ENCODE data around the gene AVP. TPM values are rescaled to one million over a fixed set of nuclear protein-coding genes. Genes with fewer than 3 reads are reported as not detected.

The AVP gene
- total and polyA plus RNA-seq, 4 donors, result 2.5 TPM; not detected in 3

DNA sequence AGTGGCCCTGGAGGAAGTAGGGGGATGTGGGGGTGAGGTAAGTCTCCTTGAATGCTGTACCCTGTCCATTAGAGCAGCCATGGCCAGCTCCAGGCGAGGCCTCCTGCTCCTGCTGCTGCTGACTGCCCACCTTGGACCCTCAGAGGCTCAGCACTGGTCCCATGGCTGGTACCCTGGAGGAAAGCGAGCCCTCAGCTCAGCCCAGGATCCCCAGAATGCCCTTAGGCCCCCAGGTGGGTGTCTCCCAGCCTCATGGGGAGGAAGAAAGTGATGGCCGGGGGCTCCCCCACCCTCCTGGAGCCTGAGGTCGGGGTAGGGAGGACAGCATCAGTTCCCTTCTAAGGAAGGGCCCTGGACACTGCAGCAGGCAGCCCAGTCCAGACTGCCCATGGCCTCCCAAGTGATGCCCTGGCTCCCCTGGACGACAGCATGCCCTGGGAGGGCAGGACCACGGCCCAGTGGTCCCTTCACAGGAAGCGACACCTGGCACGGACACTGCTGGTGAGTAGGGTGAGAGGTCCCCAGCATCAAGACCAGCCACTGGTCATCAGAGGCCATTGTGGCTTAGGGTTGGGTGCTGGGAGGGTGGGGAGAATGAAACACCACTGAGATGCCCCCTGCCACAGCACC lies 40.1 kb downstream of the AVP start:
- Histone ChIP-seq H3K4me3 (ENCODE audit: low read depth in 1 of 3, low read length in 3 of 3) (no peak overlapping the region), H3K27ac (ENCODE audit: low read depth in 1 of 2, low read length in 2 of 2) (no peak overlapping the region), H3K36me3 (ENCODE audit: control insufficient read depth in 4 of 4, insufficient read depth in 3 of 4, low read depth in 1 of 4, low read length in 3 of 4) (peaks cover 5 to 23% (median 15%) of the 10 kb centered on the region in 4 donors), H3K9me3 (ENCODE audit: control insufficient read depth in 4 of 4, low read length in 3 of 4) (no peaks in the 10 kb centered on the region), H3K4me1 (ENCODE audit: control insufficient read depth in 4 of 4, insufficient read depth in 4 of 4, low read length in 3 of 4) (peaks cover 5 to 37% (median 24%) of the 10 kb centered on the region in 4 donors), H3K27me3 (ENCODE audit: control insufficient read depth in 4 of 4, insufficient read depth in 4 of 4, low read length in 3 of 4) (no peaks in the 10 kb centered on the region), H3K9ac (ENCODE audit: low read depth in 1 of 2, low read length in 2 of 2) (no peak overlapping the region)
- TF ChIP-seq JUND (IDR thresholded peaks at IDR 0.05), result no peak
- TF ChIP-seq GABPA (IDR thresholded peaks at IDR 0.05 in 1 of 2, conservative IDR thresholded peaks at IDR 0.05 in 1 of 2), result no peak
- TF ChIP-seq HNF4G (IDR thresholded peaks at IDR 0.05), result no peak
- no peak for TF ChIP-seq TAF1 (conservative IDR thresholded peaks at IDR 0.05)
- TF ChIP-seq, protein P1, sequence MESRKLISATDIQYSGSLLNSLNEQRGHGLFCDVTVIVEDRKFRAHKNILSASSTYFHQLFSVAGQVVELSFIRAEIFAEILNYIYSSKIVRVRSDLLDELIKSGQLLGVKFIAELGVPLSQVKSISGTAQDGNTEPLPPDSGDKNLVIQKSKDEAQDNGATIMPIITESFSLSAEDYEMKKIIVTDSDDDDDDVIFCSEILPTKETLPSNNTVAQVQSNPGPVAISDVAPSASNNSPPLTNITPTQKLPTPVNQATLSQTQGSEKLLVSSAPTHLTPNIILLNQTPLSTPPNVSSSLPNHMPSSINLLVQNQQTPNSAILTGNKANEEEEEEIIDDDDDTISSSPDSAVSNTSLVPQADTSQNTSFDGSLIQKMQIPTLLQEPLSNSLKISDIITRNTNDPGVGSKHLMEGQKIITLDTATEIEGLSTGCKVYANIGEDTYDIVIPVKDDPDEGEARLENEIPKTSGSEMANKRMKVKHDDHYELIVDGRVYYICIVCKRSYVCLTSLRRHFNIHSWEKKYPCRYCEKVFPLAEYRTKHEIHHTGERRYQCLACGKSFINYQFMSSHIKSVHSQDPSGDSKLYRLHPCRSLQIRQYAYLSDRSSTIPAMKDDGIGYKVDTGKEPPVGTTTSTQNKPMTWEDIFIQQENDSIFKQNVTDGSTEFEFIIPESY (IDR thresholded peaks at IDR 0.05), result no peak
- TF ChIP-seq, protein P2, sequence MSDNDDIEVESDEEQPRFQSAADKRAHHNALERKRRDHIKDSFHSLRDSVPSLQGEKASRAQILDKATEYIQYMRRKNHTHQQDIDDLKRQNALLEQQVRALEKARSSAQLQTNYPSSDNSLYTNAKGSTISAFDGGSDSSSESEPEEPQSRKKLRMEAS (IDR thresholded peaks at IDR 0.05), result no peak
- TF ChIP-seq RXRA (IDR thresholded peaks at IDR 0.05), result no peak
- TF ChIP-seq, protein P3, sequence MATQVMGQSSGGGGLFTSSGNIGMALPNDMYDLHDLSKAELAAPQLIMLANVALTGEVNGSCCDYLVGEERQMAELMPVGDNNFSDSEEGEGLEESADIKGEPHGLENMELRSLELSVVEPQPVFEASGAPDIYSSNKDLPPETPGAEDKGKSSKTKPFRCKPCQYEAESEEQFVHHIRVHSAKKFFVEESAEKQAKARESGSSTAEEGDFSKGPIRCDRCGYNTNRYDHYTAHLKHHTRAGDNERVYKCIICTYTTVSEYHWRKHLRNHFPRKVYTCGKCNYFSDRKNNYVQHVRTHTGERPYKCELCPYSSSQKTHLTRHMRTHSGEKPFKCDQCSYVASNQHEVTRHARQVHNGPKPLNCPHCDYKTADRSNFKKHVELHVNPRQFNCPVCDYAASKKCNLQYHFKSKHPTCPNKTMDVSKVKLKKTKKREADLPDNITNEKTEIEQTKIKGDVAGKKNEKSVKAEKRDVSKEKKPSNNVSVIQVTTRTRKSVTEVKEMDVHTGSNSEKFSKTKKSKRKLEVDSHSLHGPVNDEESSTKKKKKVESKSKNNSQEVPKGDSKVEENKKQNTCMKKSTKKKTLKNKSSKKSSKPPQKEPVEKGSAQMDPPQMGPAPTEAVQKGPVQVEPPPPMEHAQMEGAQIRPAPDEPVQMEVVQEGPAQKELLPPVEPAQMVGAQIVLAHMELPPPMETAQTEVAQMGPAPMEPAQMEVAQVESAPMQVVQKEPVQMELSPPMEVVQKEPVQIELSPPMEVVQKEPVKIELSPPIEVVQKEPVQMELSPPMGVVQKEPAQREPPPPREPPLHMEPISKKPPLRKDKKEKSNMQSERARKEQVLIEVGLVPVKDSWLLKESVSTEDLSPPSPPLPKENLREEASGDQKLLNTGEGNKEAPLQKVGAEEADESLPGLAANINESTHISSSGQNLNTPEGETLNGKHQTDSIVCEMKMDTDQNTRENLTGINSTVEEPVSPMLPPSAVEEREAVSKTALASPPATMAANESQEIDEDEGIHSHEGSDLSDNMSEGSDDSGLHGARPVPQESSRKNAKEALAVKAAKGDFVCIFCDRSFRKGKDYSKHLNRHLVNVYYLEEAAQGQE (IDR thresholded peaks at IDR 0.05), result no peak
- TF ChIP-seq, protein P4, sequence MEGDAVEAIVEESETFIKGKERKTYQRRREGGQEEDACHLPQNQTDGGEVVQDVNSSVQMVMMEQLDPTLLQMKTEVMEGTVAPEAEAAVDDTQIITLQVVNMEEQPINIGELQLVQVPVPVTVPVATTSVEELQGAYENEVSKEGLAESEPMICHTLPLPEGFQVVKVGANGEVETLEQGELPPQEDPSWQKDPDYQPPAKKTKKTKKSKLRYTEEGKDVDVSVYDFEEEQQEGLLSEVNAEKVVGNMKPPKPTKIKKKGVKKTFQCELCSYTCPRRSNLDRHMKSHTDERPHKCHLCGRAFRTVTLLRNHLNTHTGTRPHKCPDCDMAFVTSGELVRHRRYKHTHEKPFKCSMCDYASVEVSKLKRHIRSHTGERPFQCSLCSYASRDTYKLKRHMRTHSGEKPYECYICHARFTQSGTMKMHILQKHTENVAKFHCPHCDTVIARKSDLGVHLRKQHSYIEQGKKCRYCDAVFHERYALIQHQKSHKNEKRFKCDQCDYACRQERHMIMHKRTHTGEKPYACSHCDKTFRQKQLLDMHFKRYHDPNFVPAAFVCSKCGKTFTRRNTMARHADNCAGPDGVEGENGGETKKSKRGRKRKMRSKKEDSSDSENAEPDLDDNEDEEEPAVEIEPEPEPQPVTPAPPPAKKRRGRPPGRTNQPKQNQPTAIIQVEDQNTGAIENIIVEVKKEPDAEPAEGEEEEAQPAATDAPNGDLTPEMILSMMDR (IDR thresholded peaks at IDR 0.05; ENCODE audit: low read depth, low read length, missing input control), result no peak
- TF ChIP-seq YY1 (IDR thresholded peaks at IDR 0.05), result no peak
- TF ChIP-seq RAD21 (IDR thresholded peaks at IDR 0.05), result no peak
- no peak for TF ChIP-seq FOXA1 (IDR thresholded peaks at IDR 0.05)
- no peak for TF ChIP-seq EGR1 (IDR thresholded peaks at IDR 0.05; ENCODE audit: low read depth in 2 of 2)
- TF ChIP-seq, protein P5, sequence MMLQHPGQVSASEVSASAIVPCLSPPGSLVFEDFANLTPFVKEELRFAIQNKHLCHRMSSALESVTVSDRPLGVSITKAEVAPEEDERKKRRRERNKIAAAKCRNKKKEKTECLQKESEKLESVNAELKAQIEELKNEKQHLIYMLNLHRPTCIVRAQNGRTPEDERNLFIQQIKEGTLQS (IDR thresholded peaks at IDR 0.05), result no peak
- TF ChIP-seq NR2F2 (IDR thresholded peaks at IDR 0.05), result no peak
- TF ChIP-seq SP1 (IDR thresholded peaks at IDR 0.05), result no peak
- TF ChIP-seq FOXA2 (IDR thresholded peaks at IDR 0.05), result no peak
- no peak for TF ChIP-seq HNF4A (conservative IDR thresholded peaks at IDR 0.05)
- DNase-seq (ENCODE audit: low spot score), result no peak
- WGBS, result 94% methylated on average over 8 of the region's 8 CpGs
